Umbilical cord (tissue), 2 donors: ENCODE results near the gene B4GALT1. TPM values are rescaled to one million over a fixed set of nuclear protein-coding genes. Genes with fewer than 3 reads are reported as not detected.

Source experiments
- DNase-seq: peaks from one replicate; pipeline ENCODE4 v3.0.0-alpha.2; 2015; ENCODE audit warnings: low spot score
- total RNA-seq: library from RNA; depleted of rRNA; stranded (reverse); fragments of >200 nt; gene quantifications from one replicate; pipeline ENCODE4 v1.2.3, GENCODE V29; 2014; ENCODE audit warnings: low replicate concordance; ENCODE audit not compliant: insufficient read depth

Gene B4GALT1, protein sequence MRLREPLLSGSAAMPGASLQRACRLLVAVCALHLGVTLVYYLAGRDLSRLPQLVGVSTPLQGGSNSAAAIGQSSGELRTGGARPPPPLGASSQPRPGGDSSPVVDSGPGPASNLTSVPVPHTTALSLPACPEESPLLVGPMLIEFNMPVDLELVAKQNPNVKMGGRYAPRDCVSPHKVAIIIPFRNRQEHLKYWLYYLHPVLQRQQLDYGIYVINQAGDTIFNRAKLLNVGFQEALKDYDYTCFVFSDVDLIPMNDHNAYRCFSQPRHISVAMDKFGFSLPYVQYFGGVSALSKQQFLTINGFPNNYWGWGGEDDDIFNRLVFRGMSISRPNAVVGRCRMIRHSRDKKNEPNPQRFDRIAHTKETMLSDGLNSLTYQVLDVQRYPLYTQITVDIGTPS
- total RNA-seq: 32.5 TPM

DNA sequence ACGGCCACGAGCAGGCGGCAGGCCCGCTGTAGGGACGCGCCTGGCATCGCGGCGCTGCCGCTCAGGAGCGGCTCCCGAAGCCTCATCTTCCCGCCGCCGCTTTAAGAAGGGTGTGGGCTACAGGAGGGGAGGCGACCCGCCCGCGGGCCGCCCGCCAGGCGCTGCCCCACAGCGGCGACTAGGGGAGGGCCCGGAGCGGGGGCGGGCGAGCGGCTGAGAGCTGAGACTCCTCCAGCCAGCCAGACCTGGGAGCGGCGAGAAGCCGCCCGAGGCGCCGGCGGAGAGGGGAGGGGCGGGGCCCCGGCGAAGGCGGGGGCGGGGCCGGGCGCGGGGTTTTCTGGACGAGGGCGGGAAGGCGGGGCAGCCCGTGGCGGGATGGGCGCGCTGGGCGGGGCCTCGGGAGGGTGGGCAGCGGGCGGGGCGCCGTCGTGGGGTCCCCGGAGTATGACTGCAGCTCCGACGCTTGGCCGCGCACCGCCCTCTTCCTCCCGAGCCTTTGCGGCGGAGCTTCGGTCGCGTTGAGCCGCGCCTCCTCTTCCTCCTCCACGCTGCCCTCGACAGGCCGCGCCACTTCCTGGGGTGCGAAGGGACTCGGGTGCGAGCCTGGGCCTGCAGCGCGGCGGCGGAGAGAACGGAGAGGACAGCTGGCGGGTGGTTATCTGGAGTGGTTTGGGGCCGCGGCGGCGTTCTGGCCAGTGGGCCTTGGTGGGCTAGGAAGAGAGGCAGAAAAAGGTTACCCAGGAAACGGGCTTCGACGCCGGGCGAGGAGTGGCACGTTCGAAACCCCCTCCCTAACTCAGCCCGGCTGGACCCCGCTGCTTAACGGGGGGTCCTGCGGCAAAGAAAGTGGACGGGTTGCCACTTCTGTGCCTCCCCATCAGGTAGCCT is at the start of gene B4GALT1:
TSS of gene B4GALT1 (minus strand) at position 253 of the 888 bp plus-strand sequence. CDS start at position 86, 167 bp downstream.
- DNase-seq: peak; percentile 96

DNA sequence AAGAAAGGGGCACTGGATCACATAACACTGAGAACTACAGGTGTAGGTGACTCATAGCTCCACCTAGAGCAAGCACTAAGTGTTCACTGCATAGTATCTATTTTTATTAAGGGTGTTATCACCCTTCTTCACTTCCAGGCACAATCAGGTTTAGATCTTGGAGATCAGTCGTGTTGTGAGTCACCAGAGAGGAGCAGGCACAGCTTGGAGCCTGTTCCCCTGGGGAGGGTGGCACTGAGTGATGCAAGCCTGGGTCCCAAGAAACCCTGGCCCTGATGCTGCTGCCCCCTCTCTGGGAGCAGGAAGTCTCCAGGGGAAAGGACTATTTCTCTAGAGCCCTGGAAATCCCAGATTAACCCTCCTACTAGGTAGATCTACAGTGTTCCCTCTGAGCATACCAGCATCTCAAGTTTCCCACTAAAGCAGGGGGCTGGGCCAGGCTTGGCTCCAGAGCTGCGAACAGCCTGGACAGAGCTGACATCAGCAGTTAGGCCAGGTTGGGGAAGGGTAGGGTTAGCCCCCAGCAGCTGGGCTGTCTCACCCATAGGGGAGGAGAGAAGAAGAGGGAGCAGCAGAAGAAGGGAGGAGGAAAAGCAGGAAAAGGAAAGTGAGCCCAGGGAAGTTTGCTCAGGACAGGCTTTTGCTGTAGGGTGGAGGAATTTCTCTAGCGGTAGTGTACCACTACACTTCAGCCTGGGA is 44.7 kb upstream of the B4GALT1 start:
- DNase-seq: peak; percentile 80

DNA sequence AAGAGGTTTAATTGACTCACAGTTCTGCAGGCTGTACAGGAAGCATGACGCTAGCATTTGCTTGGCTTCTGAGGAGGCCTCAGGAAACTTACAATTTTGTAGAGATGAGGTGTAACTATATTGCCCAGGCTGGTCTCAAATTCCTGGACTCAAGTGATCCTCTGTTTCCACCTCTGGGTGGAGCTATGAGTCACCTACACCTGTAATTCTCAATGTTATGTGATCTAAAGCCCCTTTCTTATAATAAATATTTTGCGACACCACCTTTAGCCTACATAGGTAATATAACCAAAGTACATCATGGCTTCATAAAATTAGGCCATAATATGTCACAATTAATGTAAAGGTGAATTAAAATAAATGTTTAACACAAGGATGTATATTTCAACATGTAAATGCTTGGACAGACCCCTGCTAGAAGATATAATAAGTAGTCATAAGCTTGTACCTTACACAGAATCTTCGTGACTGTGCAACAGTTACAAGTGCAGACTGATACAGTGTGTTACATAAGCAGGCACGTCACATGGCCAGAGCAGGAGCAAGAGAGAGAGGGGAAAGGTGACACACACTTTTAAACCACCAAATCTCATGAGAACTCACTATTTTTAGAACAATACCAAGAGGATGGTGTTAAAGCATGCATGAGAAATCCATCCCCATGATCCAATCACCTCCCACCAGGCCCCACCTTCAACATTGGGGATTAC is 43.0 kb upstream of the B4GALT1 start:
- DNase-seq: no peak

DNA sequence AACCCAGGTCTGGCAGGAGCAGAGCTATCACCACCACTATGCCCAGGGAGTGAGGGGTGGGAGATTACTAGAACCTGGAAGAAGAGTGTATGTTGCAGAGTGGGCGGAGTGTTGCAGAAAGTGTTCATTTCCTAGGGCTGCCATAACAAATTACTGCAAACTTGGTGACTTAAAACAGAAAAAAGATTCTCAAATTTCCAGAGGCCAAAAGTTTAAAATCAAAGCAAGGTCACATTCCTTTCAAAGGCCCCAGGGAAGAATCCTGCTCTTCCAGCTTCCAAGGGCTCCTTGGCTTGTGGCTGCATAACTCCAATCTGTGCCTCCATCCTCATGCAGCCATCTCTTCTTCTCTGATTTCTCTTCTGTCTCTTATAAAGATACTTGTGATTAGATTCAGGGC is 42.3 kb upstream of the B4GALT1 start:
- DNase-seq: no peak

DNA sequence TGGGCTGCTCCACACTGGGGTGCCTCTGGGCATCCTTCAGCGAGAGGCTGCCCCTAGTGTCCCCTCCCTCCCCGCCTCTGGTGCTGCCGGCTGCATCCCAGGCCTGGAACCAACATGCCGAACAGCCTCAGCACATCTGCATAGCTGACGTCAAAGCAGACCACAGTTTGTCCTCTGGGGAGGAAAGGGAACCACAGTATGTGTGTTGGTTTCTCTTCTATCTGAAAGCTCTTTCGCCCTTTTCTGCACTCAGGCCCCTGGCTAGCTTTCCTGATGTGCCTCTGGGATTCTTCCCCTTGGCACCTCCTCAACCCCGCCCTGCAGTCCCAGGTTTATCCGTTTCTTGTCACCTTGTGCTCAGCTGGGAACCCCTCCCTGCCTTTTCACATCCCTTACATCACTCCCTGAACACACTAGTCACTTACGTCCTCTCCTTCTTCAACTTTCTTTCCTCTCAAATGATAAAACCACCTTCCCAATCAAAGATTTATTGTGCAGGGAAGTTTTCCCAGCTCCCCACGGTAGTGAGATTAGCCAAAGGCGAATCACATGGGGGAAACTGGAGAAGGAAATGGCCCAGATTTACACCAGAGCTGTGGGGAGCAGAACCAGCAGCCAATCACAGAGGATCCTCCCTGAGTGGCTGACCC is 35.5 kb upstream of the B4GALT1 start:
- DNase-seq: no peak

DNA sequence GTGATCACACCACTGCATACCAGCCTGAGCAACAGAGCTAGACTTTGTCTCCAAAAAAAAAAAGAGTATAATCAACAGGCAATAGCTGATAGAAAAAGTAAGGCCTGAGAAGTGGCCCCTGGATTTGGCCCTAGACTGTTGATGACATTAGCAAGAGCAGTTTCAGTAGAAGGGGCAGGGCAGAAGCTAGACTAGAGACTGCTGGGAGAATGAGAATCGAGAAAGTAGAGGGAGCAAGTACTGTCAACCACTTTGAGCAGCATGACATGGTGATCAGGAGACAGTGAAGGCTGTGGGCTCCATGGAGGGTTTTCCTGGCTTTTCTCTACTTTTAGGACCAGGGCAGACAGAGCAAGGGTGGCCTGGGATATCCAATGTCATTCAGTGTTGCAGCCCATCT is 34.9 kb upstream of the B4GALT1 start:
- no peak for DNase-seq

DNA sequence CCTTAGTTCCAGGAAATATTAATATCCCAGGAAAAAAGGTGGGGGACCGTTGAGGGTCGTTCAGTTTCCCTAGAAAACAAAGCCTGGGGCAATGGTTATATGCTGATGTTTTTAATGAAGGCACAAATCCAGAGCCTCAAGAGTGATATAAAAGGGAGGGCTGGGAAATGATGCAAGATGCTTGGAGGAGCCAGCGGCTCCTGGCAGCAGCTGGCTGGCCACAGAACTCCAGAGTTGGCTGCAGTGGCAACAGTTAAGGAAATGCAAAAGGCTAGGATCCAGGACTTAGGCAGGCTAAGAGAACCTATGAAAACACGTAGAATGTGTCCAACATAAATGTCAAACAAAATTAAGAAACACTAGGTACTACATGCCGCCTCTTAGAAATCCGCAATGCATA is 31.0 kb upstream of the B4GALT1 start:
- no peak for DNase-seq

DNA sequence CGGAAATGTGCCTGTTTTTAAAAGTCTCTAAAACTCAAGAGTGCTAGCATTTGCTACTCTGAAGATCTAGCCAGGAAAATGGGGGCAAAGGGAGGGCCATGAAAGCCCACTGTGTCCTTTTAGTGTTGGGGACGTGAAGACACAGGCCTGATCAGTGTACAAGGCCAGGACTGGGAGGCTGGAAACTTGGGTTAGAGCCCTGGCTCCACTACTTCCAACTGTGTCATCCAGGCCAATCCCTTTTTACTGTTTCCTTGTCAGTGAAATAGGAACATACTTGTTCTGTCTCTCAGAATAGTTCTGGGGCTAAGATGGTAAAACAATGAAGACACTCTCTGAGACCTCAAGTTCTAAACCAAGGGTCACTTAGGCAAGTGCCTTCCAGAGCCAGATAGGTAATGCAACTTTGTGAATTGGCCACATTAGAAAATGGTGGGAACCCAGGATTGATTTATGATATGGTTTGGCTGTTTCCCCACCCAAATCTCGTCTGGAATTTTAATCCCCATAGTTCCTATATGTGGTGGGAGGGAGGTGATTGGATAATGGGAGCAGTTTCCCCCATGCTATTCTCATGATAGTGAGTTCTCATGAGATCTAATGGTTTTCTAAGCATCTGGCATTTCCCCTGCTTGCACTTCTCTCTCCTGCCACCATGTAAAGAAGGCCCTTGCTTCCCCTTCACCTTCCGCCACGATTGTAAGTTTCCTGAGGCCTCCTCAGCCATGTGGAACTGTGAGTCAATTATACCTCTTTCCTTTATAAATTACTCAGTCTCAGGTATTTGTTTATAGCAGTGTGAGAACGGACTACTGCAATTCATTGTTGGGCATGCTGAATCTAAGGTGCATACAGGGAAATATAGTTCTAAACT is 30.4 kb upstream of the B4GALT1 start:
- DNase-seq: no peak

DNA sequence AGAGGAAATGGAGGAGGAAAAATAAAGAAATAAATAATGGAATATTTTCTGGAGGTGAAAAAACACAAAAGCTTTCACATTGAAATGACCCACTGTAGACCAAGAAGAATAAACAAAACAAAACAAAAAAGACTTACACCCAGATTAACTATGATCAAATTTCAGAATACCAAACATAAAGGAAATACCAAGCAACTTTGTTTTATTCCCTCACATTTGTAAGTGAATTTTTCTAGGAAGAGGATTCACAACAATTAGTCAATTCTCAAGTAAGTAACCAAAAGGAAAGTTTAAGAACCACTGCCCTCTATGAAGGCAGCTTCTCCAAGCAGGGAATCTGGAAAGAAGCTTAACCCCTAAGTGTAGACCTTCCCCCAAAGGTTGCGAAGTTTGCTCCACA is 29.6 kb upstream of the B4GALT1 start:
- DNase-seq: no peak

DNA sequence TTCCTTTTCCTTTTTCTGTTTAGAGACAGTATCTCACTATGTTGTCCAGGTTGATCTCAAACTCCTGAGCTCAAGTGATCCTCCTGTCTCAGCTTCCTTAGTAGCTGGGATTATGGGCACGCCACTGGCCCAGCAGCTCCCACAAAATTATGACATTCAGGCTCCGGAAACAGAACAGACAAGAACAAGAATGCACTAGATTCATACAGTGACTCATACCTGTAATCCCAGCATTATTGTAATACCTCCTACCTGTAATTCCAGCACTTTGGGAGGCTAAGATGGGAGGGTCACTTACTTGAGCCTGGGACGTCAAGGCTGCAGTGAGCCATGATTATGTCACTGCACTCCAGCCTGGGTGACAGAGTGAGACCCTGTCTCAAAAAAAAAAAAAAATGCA is 26.7 kb upstream of the B4GALT1 start:
- no peak for DNase-seq

DNA sequence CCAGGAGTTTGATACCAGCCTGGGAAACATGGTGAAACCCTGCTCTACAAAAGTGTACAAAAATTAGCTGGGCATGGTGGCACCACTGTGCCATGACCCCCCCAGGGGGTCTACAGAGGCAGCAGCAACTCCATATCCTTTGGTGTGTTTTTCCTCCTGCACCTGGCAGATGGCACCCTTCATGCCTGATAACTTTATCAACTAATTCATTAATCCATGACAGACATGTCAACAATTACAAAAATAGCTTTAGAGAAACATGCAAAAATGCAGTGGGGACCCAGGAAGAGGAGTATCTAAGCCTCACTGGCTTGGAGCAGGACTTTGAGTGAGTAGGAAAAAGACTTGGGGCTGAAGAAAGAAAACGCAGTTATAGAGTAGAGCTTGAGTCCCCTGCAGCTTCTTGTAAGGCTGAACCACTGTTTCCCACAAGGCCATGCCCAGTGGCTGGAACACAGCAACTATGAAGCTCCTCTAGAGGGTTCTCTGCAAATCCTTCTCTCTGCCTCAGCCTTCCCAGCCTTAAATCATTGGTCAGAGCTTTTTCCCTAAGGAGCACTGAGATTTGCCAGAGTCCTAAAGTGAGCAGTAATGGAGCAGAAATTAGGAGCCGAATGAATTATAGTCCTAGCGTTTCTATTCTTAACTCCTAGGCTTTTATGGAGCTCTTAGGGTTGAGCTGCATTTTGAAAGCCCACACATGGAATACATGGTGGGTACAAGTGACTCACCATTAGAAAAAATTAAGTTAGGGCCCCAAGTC is 25.5 kb upstream of the B4GALT1 start:
- peak; percentile 87 for DNase-seq

DNA sequence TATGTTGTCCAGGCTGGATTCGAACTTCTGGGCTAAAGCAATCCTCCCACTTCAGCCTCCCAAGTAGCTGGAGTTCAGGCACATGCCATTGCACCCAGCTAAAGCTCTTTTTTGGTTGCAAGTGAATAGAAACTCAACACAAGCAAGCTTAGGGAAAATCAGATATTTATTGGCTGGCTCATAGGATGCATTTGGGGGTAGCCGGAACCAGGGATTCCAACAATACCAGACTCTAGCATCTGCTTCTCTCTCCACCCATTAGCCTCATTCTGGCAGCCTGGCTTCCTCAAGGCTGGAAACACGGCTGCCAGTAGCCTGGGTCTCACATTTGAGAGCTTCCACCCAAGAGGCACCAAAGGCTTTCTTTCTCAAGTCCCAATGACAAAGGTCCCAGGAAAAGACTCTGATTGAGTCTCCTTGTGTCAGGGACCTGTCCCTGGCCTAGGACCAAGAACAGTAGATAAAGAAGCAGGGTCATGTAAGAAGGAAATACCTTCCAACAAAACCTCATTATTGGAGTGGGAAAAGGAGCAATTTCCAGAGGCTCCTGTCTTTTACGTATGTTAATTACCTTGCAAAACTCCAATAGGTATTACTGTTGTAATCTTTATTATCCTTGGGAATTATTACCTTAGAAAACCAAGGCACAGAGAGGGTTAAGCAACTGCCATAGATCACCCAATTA is 23.0 kb upstream of the B4GALT1 start:
- DNase-seq: no peak

DNA sequence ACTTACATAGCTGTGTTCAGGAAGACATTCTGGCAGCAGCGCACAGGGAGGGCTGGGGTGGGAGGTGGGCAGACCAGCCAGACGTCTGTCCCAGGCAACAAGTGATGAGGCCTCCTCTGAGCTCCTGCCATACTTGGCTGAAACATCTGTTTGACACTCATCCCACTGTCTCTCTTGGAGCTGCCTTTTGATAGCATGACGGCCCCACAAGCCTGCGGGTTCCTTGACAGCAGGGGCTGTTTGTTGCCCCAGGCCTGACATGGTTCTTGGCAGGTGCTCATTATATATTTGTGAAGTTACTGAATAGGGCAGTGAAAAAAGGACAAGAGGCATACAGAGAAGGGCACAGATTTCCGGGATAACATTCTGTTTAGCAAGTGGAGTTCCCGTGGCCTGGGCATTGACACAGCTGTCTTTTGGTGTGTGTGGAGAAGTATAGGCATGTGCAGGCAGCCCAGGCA is 22.2 kb upstream of the B4GALT1 start:
- peak; percentile 49 for DNase-seq

DNA sequence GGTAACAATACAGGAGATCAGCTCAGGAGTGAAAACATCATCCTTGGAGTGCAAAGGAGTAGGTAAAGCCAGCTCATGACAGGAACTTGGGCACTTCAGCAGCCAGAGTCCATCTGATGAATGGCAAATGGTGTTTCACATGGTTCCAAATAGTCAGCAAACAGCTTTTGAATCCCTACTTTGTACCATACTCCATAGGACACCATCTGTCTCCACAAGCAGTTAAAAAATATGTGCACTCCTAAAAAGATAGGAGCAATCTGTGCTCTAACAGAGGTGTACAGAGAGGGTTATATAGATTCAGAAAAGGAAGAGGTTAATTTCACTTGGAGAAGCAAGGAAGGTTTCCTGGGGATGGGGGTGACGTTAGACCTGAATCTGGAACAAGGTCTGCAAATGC is 21.6 kb upstream of the B4GALT1 start:
- DNase-seq: no peak

DNA sequence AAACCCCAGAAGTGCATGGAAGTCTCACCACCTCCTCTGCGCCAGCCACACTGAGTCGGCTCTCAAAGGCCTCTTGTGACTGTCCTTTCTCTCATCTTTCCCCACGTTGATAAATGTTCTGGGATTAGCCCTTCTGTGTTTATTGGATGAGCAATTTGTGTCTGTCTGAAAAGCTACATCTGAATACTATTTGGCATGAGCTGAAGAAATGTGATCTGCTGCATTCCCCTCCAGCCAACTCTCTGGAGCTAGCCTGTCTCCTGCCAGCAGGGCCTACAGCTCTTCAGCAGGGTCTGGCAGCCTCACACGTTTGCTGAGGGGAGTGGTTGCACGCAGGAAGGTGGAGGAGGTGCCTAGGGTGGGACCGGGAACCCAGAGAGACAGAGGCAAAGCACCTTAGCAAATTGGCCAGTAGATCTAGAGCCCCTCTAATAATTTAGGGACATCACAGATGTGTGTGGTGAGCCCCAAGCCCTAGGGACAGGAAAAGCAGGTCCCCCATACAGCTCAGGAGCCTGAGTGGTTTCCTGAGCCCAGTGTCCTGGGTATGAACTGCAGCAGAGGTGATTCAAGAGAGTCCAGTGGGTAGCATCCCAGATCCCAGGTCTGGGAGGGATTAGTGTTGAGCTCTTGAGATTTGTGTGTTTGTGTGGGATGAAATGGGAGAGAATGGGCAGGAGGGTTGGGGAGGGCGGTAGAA is 20.5 kb upstream of the B4GALT1 start:
- DNase-seq: peak; percentile 95

DNA sequence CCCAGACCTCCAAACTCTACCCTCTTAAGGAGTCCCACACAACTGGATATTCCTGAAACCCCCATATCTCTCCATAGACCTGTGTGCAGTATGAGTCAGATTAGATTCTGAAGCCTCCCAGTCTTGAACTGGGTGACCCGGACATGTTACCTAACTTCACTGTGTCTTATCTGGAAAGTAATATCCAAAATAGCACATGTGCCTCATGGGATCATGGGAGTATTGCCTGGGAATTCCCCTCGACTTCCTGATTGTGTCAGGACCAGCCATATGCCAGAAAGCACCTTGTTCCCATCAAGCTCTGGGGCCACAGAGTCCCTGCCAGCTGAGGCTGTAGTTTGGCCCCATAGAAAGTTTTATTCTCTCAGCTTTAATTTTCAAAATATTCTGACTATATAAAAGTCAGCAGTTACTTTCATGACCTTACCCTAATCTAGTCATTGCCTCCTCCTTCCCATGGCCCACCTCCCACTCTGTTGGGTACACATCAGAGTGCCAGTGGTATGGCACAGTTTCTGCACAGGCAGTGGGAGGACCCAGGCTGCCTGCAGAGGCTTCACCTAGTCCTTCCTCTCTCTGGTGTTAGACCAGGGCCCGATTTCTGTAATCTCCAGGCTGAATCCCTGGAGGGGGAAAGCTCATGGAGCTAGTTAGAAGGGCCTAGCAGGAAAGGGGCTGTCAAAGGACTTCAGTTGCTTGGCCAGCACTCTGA is 19.5 kb upstream of the B4GALT1 start:
- DNase-seq: no peak

DNA sequence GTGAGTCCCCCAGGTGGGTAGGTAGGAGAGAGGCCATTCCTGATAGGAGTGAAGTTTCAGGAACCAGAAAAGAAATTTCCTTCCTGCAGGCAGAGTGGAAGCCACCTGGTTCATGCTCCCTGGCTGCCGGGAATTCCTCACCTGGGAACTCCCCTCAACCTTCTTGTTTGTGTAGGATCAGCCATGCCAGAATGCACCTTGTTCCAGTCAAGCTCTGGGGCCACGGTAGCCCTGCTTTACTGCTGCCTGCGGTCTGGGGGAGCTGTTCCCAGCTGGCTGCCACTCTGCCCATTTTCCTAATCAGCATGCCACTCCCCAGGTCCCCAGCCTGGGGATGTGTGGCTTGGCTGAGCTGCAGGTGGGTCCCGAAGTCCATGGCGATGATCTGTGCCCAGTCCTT is 18.7 kb upstream of the B4GALT1 start:
- no peak for DNase-seq
